H9 (cell line): ENCODE data around the gene RTTN. TPM values are rescaled to one million over a fixed set of nuclear protein-coding genes. Genes with fewer than 3 reads are reported as not detected.

Experiments used
- DNase-seq: peaks from one replicate; pipeline ENCODE4 v3.0.0-alpha.2; 2017
- H2AFZ ChIP-seq: one replicate; pipeline ENCODE4 v1.6.1; 2013; ENCODE audit warnings: mild to moderate bottlenecking, low read length, control low read depth, moderate library complexity
- H2AK5ac ChIP-seq: 2 replicates; pipeline ENCODE4 v1.6.1; 2013; ENCODE audit warnings: low read length, control low read depth, mixed read lengths; ENCODE audit not compliant: insufficient read length
- H2BK120ac ChIP-seq: one replicate; pipeline ENCODE4 v1.6.1; 2013; ENCODE audit warnings: low read depth, mild to moderate bottlenecking, low read length, control low read depth, inconsistent platforms; ENCODE audit not compliant: poor library complexity, severe bottlenecking
- H2BK12ac ChIP-seq: 2 replicates; pipeline ENCODE4 v1.6.1; 2013; ENCODE audit warnings: low read length, control low read depth, mixed read lengths, low read depth; ENCODE audit not compliant: insufficient read length
- H2BK15ac ChIP-seq: 2 replicates; pipeline ENCODE4 v1.6.1; 2013; ENCODE audit warnings: low read depth, low read length, control low read depth
- H2BK20ac ChIP-seq: one replicate; pipeline ENCODE4 v1.6.1; 2013; ENCODE audit warnings: low read depth, mild to moderate bottlenecking, low read length, control low read depth, inconsistent platforms; ENCODE audit not compliant: poor library complexity, severe bottlenecking
- H2BK5ac ChIP-seq: 2 replicates; pipeline ENCODE4 v1.6.1; 2013; ENCODE audit warnings: low read length, control low read depth, mixed read lengths; ENCODE audit not compliant: insufficient read length
- H3K14ac ChIP-seq: 2 replicates; pipeline ENCODE4 v1.6.1; 2013; ENCODE audit warnings: low read length, control low read depth; ENCODE audit not compliant: insufficient read depth
- H3K18ac ChIP-seq: 2 replicates; pipeline ENCODE4 v1.6.1; 2013; ENCODE audit warnings: low read depth, mild to moderate bottlenecking, mixed read lengths, low read length, control low read depth; ENCODE audit not compliant: insufficient read length
- H3K23ac ChIP-seq: 2 replicates; pipeline ENCODE4 v1.6.1; 2013; ENCODE audit warnings: low read length, control low read depth, mixed read lengths, low read depth; ENCODE audit not compliant: insufficient read length
- H3K23me2 ChIP-seq: 2 replicates; pipeline ENCODE4 v1.6.1; 2013; ENCODE audit warnings: low read depth, mild to moderate bottlenecking, mixed read lengths, low read length, control low read depth; ENCODE audit not compliant: insufficient read length, poor library complexity, severe bottlenecking
- H3K27ac ChIP-seq: 2 replicates; pipeline ENCODE4 v1.5.1; 2013; ENCODE audit warnings: low read length, control low read depth, mixed read lengths, low read depth; ENCODE audit not compliant: insufficient read length
- H3K27me3 ChIP-seq: 2 replicates; pipeline ENCODE4 v1.6.1; 2013; ENCODE audit warnings: low read length, control low read depth, inconsistent platforms; ENCODE audit not compliant: insufficient read depth
- H3K4ac ChIP-seq: 2 replicates; pipeline ENCODE4 v1.6.1; 2013; ENCODE audit warnings: low read depth, mild to moderate bottlenecking, control low read depth, inconsistent platforms, low read length, moderate library complexity
- H3K4me1 ChIP-seq: 2 replicates; pipeline ENCODE4 v1.6.1; 2013; ENCODE audit warnings: low read length, control low read depth, inconsistent platforms; ENCODE audit not compliant: insufficient read depth
- H3K4me2 ChIP-seq: 2 replicates; pipeline ENCODE4 v1.6.1; 2013; ENCODE audit warnings: low read length, control low read depth, mixed read lengths; ENCODE audit not compliant: insufficient read length, insufficient read depth
- H3K56ac ChIP-seq: 2 replicates; pipeline ENCODE4 v1.6.1; 2013; ENCODE audit warnings: low read depth, mild to moderate bottlenecking, mixed read lengths, low read length, control low read depth; ENCODE audit not compliant: insufficient read length
- H3K79me1 ChIP-seq: 2 replicates; pipeline ENCODE4 v1.6.1; 2013; ENCODE audit warnings: low read depth, mild to moderate bottlenecking, moderate library complexity, low read length, control low read depth, inconsistent platforms; ENCODE audit not compliant: insufficient read depth, poor library complexity, severe bottlenecking
- H3K79me2 ChIP-seq: 2 replicates; pipeline ENCODE4 v1.6.1; 2013; ENCODE audit warnings: low read length, control low read depth, inconsistent platforms; ENCODE audit not compliant: insufficient read depth
- H3K9ac ChIP-seq: 2 replicates; pipeline ENCODE4 v1.6.1; 2013; ENCODE audit warnings: low read length, control low read depth, mixed read lengths; ENCODE audit not compliant: insufficient read length; ENCODE audit errors: extremely low read depth
- H3K9me3 ChIP-seq: one replicate; pipeline ENCODE4 v1.6.1; 2013; ENCODE audit warnings: low read depth, low read length, inconsistent platforms; ENCODE audit not compliant: control insufficient read depth
- H3T11ph ChIP-seq: one replicate; pipeline ENCODE4 v1.6.1; 2013; ENCODE audit warnings: mild to moderate bottlenecking, low read length, control low read depth, inconsistent platforms
- H4K20me1 ChIP-seq: one replicate; pipeline ENCODE4 v1.6.1; 2013; ENCODE audit not compliant: control insufficient read depth, insufficient read length, insufficient read depth
- H4K5ac ChIP-seq: 2 replicates; pipeline ENCODE4 v1.6.1; 2013; ENCODE audit warnings: low read depth, mild to moderate bottlenecking, mixed read lengths, low read length, control low read depth; ENCODE audit not compliant: insufficient read length
- H4K8ac ChIP-seq: replicated peaks from 2 replicates; pipeline ENCODE4 v1.6.1; 2013; ENCODE audit warnings: low read length, control low read depth, mixed read lengths, low read depth; ENCODE audit not compliant: insufficient read length
- H4K91ac ChIP-seq: 2 replicates; pipeline ENCODE4 v1.6.1; 2013; ENCODE audit warnings: low read depth, mild to moderate bottlenecking, moderate library complexity, mixed read lengths, low read length, control low read depth; ENCODE audit not compliant: insufficient read length
- H3K27ac Mint-ChIP-seq, 3 experiments: 2 replicates in 2 of 3; 3 replicates in 1 of 3; pipeline ENCODE4 v1.8.0; 2020 to 2021; ENCODE audit warnings: mixed read lengths in 3 of 3, mild to moderate bottlenecking in 1 of 3, moderate library complexity in 1 of 3
- H3K27me3 Mint-ChIP-seq: 2 replicates; pipeline ENCODE4 v1.8.0; 2021; ENCODE audit warnings: low read depth, mild to moderate bottlenecking, moderate library complexity, mixed read lengths
- H3K36me3 Mint-ChIP-seq, 3 experiments: 2 replicates in 2 of 3; 3 replicates in 1 of 3; pipeline ENCODE4 v1.8.0; 2020 to 2021; ENCODE audit warnings: low read depth in 3 of 3, mixed read lengths in 3 of 3; ENCODE audit not compliant: insufficient read depth in 1 of 3
- H3K4me1 Mint-ChIP-seq, 2 experiments: 2 replicates each; pipeline ENCODE4 v1.8.0; 2020; ENCODE audit warnings: mixed read lengths in 2 of 2
- H3K4me3 Mint-ChIP-seq, 2 experiments: 2 replicates in 1 of 2; 3 replicates in 1 of 2; pipeline ENCODE4 v1.8.0; 2020 to 2021; ENCODE audit warnings: mild to moderate bottlenecking in 2 of 2, mixed read lengths in 2 of 2, moderate library complexity in 1 of 2
- H3K9me3 Mint-ChIP-seq, 2 experiments: 2 replicates in 1 of 2; 3 replicates in 1 of 2; pipeline ENCODE4 v1.8.0; 2020; ENCODE audit warnings: mild to moderate bottlenecking in 2 of 2, mixed read lengths in 2 of 2, moderate library complexity in 1 of 2
- CTCF ChIP-seq: fragments of 200-600 bp; sonication (generic); conservative IDR thresholded peaks from 3 replicates; pipeline ENCODE4 v1.8.0; 2021; ENCODE audit warnings: antibody characterized with exemption, mild to moderate bottlenecking
- WGBS: extraction: QIAGEN DNeasy Blood & Tissue Kit; methylation state at CpG from one replicate; pipeline ENCODE4 v1.1.7; 2013; ENCODE audit warnings: missing lambda C conversion rate, low lambda C conversion rate, mixed read lengths; ENCODE audit not compliant: insufficient read length; ENCODE audit errors: extremely low coverage; 5-methylcytosine and 5-hydroxymethylcytosine counted together
- total RNA-seq: library from RNA; stranded (reverse); gene quantifications from 2 replicates; pipeline ENCODE4 v1.2.1, GENCODE V29; 2021

The RTTN gene
- total RNA-seq, 1 experiment from 2014 or later, result 17.6 TPM

GRCh38 chr18:70195014-70195614, 10.4 kb downstream of the RTTN start:
- Mint-ChIP-seq H3K4me1 (no peaks in the 10 kb centered on the region; a peak in 1 of 4 replicates), H3K27ac (no peak overlapping the region), H3K27me3 (no peaks in the 10 kb centered on the region), H3K4me3 (no peak overlapping the region), H3K36me3 (peaks cover 4 to 70% (median 51%) of the 10 kb centered on the region in 3 experiments; a peak in 5 of 7 replicates), H3K9me3 (no peaks in the 10 kb centered on the region)
- H3K23me2 ChIP-seq, result no peaks in the 10 kb centered on the region
- H4K8ac ChIP-seq, result no peak overlapping the region
- H3K27ac ChIP-seq, result no peak overlapping the region
- H4K20me1 ChIP-seq, result no peaks in the 10 kb centered on the region
- no peak overlapping the region for H3K9ac ChIP-seq
- H2BK12ac ChIP-seq, result no peak overlapping the region
- H3K23ac ChIP-seq, result no peak overlapping the region
- H2AFZ ChIP-seq, result no peak overlapping the region
- H3K4me2 ChIP-seq, result no peak overlapping the region
- H3K27me3 ChIP-seq, result no peaks in the 10 kb centered on the region
- peaks cover 2% of the 10 kb centered on the region; the same call in 1 of the 2 replicates for H3K79me2 ChIP-seq
- H3T11ph ChIP-seq, result no peak overlapping the region
- H2BK20ac ChIP-seq, result no peak overlapping the region
- H3K9me3 ChIP-seq, result no peaks in the 10 kb centered on the region
- no CpG with 5 or more reads among the region's 3 CpGs for WGBS
- no peak overlapping the region for H4K5ac ChIP-seq
- no peak for TF ChIP-seq CTCF
- no peaks in the 10 kb centered on the region for H3K4me1 ChIP-seq
- no peak overlapping the region for H2BK15ac ChIP-seq
- no peak overlapping the region for H3K4ac ChIP-seq
- H3K79me1 ChIP-seq, result no peaks in the 10 kb centered on the region
- H2BK120ac ChIP-seq, result no peak overlapping the region
- H3K14ac ChIP-seq, result no peak overlapping the region
- H4K91ac ChIP-seq, result no peak overlapping the region
- no peak for DNase-seq
- H3K56ac ChIP-seq, result no peak overlapping the region
- no peak overlapping the region for H3K18ac ChIP-seq
- H2AK5ac ChIP-seq, result no peak overlapping the region
- H2BK5ac ChIP-seq, result no peak overlapping the region
